Sigmoid colon (tissue), 4 donors: ENCODE results near the gene ZNF511.

Experiments used
- EP300 ChIP-seq, 4 donors: sonication (generic); formaldehyde crosslinking; IDR thresholded peaks; one replicate each; pipeline ENCODE4 v1.6.1; 2017; ENCODE audit warnings: antibody characterized with exemption in 4 of 4
- POLR2A ChIP-seq, 2 donors: fragments of 450-650 bp; IDR thresholded peaks; one replicate each; pipeline ENCODE4 v1.6.1; 2016; ENCODE audit warnings: antibody characterized with exemption in 2 of 2, mild to moderate bottlenecking in 2 of 2, moderate library complexity in 2 of 2
- POLR2AphosphoS5 ChIP-seq, 4 donors: sonication (generic); formaldehyde crosslinking; IDR thresholded peaks; one replicate each; pipeline ENCODE4 v1.6.1; 2017; ENCODE audit warnings: antibody characterized with exemption in 4 of 4
- TF ChIP-seq, protein P1 (sequence below), 4 experiments: fragments of 450-650 bp in 3 of 4; fragments of 200-600 bp in 1 of 4; IDR thresholded peaks; one replicate each; pipeline ENCODE4 v1.5.1; 2016 to 2019; ENCODE audit warnings: antibody characterized with exemption in 4 of 4, mild to moderate bottlenecking in 3 of 4, moderate library complexity in 2 of 4

DNA sequence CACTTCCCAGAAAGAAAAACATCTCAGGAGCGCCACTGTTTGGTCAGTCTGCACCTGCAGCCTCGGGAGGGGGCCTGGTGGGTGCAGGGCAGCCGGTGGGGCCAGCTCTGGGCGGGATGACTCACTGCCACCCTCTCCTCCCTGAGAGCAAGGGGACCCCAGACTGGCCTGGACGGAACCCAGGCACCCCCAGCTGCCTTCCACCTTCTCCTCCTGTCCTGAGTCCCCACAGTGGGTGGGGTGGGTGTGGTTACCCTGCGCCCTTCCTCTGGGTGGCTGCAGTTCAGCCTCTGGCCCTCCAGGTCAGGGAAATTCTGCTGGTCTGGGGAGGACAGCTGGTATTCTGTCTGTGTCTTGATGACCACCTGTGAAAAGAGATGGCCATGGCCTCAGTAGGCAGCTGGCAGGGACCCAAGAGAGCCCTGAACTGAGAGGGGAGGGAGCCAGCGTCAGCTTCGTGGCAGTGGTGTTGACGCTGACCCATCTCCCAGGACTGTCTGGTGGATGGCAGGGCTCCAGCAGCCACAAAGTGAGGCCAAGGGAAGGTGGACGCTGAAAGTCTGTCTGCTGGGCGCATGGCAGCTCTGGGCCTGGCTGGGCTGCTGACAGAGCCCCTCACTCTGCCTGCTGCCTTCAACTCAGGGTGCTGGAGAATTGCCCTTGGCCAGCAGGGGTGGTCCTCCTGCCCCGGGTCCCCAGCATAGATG, 19.1 kb downstream of the ZNF511 start:
- TF ChIP-seq POLR2A (IDR thresholded peaks at IDR 0.05), result no peak
- no peak for TF ChIP-seq POLR2AphosphoS5 (IDR thresholded peaks at IDR 0.05)
- TF ChIP-seq, protein P1, sequence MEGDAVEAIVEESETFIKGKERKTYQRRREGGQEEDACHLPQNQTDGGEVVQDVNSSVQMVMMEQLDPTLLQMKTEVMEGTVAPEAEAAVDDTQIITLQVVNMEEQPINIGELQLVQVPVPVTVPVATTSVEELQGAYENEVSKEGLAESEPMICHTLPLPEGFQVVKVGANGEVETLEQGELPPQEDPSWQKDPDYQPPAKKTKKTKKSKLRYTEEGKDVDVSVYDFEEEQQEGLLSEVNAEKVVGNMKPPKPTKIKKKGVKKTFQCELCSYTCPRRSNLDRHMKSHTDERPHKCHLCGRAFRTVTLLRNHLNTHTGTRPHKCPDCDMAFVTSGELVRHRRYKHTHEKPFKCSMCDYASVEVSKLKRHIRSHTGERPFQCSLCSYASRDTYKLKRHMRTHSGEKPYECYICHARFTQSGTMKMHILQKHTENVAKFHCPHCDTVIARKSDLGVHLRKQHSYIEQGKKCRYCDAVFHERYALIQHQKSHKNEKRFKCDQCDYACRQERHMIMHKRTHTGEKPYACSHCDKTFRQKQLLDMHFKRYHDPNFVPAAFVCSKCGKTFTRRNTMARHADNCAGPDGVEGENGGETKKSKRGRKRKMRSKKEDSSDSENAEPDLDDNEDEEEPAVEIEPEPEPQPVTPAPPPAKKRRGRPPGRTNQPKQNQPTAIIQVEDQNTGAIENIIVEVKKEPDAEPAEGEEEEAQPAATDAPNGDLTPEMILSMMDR (IDR thresholded peaks at IDR 0.05), result no peak
- no peak for TF ChIP-seq EP300 (IDR thresholded peaks at IDR 0.05)
